BE2C (cell line): ENCODE measurements around the gene FXYD3.

Experiments used
- DNase-seq: peaks from one replicate; pipeline ENCODE4 v3.0.0-alpha.2; 2020
- H3K27me3 ChIP-seq: fragments of 250-450 bp; sonication (Bioruptor Pico); 2 replicates; pipeline ENCODE4 v1.5.1; 2020; ENCODE audit warnings: mild to moderate bottlenecking
- H3K36me3 ChIP-seq: fragments of 250-450 bp; sonication (Bioruptor Pico); 2 replicates; pipeline ENCODE4 v1.5.1; 2020; ENCODE audit warnings: mild to moderate bottlenecking
- H3K4me1 ChIP-seq: fragments of 250-450 bp; sonication (Bioruptor Pico); 2 replicates; pipeline ENCODE4 v1.5.1; 2020
- H3K4me3 ChIP-seq: 2 replicates; pipeline ENCODE4 v1.5.1; 2011; ENCODE audit warnings: low read depth, low read length
- H3K9me3 ChIP-seq: fragments of 250-450 bp; sonication (Bioruptor Pico); 2 replicates; pipeline ENCODE4 v1.5.1; 2020
- TF ChIP-seq, protein P1 (sequence below): IDR thresholded peaks from 2 replicates; pipeline ENCODE4 v1.5.1; 2012; ENCODE audit warnings: mild to moderate bottlenecking, low read depth, low read length

The FXYD3 gene

DNA sequence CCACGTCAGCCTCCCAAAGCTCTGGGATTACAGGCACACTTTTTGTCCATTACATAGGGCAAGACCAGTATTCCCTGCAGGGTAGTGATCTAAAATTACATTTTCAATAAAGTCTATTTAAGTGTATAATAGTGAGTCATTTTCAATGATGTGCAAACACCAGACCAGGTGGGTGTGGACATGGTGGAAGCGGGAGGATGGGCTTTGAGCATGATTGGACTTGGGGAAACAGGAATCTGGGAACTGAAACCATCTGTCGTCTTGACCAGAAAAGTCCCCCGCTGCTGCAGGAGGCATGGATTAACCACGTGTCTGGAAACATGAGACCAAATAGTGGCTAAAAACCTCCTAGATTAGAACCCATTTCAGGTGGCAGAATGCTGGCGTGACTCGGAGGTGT, 4.9 kb downstream of the FXYD3 start:
- no peak for DNase-seq
- H3K4me3 ChIP-seq, result no peak overlapping the region
- H3K36me3 ChIP-seq, result no peaks in the 10 kb centered on the region
- TF ChIP-seq, protein P1, sequence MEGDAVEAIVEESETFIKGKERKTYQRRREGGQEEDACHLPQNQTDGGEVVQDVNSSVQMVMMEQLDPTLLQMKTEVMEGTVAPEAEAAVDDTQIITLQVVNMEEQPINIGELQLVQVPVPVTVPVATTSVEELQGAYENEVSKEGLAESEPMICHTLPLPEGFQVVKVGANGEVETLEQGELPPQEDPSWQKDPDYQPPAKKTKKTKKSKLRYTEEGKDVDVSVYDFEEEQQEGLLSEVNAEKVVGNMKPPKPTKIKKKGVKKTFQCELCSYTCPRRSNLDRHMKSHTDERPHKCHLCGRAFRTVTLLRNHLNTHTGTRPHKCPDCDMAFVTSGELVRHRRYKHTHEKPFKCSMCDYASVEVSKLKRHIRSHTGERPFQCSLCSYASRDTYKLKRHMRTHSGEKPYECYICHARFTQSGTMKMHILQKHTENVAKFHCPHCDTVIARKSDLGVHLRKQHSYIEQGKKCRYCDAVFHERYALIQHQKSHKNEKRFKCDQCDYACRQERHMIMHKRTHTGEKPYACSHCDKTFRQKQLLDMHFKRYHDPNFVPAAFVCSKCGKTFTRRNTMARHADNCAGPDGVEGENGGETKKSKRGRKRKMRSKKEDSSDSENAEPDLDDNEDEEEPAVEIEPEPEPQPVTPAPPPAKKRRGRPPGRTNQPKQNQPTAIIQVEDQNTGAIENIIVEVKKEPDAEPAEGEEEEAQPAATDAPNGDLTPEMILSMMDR, result no peak
- no peaks in the 10 kb centered on the region for H3K9me3 ChIP-seq
- no peaks in the 10 kb centered on the region for H3K27me3 ChIP-seq
- 0 out of 2 replicates have a peak, but pooled peaks cover 3% of the 10 kb centered on the region for H3K4me1 ChIP-seq

DNA sequence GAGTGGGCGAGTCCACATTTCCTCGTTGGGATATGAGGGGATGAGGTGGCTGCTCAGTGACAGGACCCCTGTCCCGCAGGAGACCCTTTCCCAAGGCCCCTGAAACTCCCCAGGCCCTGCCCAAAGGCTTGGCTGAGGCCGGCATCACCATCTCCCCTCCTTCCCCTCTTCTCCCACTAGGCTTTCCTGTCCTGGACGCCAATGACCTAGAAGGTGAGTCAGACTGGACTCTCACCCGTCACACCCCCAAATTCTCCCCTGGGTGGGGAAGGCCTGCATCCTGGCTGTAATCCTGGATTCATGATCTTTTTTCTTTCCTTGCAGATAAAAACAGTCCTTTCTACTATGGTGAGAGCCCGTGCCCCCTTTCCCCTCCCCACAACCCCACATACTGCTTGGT, 5.3 kb downstream of the FXYD3 start:
- H3K4me1 ChIP-seq, result 0 out of 2 replicates have a peak, but pooled peaks cover 3% of the 10 kb centered on the region
- DNase-seq, result no peak
- H3K4me3 ChIP-seq, result no peak overlapping the region

DNA sequence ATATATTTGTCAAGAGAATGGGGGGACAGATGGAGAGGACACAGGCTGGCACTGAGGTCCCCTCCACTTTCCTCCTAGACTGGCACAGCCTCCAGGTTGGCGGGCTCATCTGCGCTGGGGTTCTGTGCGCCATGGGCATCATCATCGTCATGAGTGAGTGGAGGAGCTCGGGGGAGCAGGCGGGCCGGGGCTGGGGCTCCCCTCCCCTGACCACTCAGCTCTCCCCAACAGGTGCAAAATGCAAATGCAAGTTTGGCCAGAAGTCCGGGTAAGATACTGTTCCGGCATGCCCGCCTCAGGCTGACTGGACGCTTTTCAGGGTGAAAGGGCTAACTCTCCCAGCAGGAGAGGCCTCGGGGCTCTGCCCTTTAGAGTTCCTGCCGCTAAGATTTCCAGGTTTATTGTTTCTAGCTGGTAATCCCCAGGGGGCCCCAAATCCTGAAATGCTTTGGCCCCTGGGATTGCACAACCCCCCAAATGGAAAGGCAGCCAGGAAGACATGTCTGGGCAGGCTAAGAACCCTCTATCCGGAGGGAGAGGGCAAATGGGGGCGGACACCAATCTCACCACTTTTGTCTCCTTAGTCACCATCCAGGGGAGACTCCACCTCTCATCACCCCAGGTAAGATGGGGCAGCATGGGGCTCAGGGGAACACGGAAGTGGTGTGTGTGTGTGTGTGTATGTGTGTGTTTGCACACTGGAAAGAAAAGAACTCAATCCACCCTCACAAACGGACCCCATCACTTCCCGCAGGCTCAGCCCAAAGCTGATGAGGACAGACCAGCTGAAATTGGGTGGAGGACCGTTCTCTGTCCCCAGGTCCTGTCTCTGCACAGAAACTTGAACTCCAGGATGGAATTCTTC, 7.3 kb downstream of the FXYD3 start:
- 0 out of 2 replicates have a peak, but pooled peaks cover 3% of the 10 kb centered on the region for H3K4me1 ChIP-seq
- H3K27me3 ChIP-seq, result no peaks in the 10 kb centered on the region
- DNase-seq, result no peak
- H3K4me3 ChIP-seq, result no peak overlapping the region
- H3K9me3 ChIP-seq, result no peaks in the 10 kb centered on the region
- no peaks in the 10 kb centered on the region for H3K36me3 ChIP-seq
- TF ChIP-seq, protein P1, result no peak

More for the DNA sequence above, 5.3 kb downstream of the FXYD3 start:
- Histone ChIP-seq H3K36me3 (no peaks in the 10 kb centered on the region), H3K27me3 (no peaks in the 10 kb centered on the region), H3K9me3 (no peaks in the 10 kb centered on the region)
- TF ChIP-seq, protein P1, result no peak

DNA sequence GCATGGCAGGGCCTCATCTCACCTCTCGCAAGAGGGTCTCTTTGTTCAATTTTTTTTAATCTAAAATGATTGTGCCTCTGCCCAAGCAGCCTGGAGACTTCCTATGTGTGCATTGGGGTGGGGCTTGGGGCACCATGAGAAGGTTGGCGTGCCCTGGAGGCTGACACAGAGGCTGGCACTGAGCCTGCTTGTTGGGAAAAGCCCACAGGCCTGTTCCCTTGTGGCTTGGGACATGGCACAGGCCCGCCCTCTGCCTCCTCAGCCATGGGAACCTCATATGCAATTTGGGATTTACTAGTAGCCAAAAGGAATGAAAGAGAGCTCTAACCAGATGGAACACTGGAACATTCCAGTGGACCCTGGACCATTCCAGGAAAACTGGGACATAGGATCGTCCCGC, 8.0 kb downstream of the FXYD3 start:
- H3K36me3 ChIP-seq, result no peaks in the 10 kb centered on the region
- H3K4me1 ChIP-seq, result 0 out of 2 replicates have a peak, but pooled peaks cover 3% of the 10 kb centered on the region
- no peak overlapping the region for H3K4me3 ChIP-seq
- no peaks in the 10 kb centered on the region for H3K27me3 ChIP-seq
- TF ChIP-seq, protein P1, result no peak
- H3K9me3 ChIP-seq, result no peaks in the 10 kb centered on the region
- DNase-seq, result no peak

DNA sequence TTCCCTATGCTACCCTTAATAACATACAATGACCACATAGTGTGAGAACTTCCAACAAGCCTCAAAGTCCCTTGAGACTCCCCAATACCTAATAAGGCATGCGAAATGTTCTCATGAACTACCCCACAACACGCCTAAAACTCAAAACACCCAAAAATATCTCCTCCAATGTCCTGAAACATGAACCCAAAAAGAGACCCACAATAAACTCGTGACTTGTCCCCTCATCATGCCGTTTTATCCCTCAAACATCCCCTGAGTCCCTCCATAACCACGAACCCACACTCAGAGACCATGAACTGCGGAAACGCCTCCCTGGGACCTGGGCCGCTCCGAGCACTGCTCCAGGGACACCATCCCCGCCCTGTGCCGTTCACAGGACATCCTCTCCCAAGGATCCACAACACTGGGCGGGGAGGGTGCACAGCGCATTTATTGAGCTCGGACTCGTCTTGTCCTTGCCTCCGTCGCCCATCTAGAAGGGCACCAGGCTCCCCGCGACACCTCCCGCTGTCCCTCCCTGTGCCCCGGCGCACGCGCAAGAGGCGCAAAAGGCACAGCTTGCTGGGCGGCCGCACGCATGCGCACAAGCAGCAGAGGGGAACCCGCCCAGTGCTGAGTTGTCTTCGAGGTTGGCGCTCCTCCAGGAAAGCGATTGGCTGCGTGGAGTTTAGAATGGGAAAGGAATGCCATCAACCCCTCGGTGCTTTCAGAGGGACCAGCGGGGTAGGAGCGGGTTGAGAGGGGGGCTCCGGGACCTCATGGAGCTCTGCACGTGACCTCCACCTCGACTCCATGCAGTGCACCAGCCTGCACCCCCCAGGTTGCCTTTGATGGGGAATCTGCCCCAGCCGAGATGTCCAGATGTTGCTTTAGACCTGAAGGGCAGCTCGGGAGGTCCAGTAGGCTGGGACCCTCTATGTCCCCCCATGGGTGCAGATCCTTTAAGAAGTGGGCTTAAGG, 8.8 kb downstream of the FXYD3 start:
- no peaks in the 10 kb centered on the region for H3K9me3 ChIP-seq
- peak overlapping the region; percentile 66 for H3K4me3 ChIP-seq
- 0 out of 2 replicates have a peak, but pooled peaks cover 3% of the 10 kb centered on the region for H3K4me1 ChIP-seq
- TF ChIP-seq, protein P1, result no peak
- H3K27me3 ChIP-seq, result no peaks in the 10 kb centered on the region
- peak; percentile 94 for DNase-seq
- H3K36me3 ChIP-seq, result no peaks in the 10 kb centered on the region
